Activated T-helper 1 cell treated with anti-CD3 and anti-CD28 coated beads, Interleukin-12 subunit alpha, Interleukin-12 subunit beta, Interleukin-2, Interleukin-4 antibody, amounts not matched to agents 30 ng/mL and 10 ng/mL and 1 ng/mL, durations not matched to agents 14 hours and 24 hours and 36 hours (primary cell): ENCODE results near the gene CAMTA2. TPM values are rescaled to one million over a fixed set of nuclear protein-coding genes. Genes with fewer than 3 reads are reported as not detected.

Experiments used
- DNase-seq: peaks from one replicate; pipeline ENCODE4 v3.0.0; 2021; ENCODE audit warnings: low spot score
- H3K27ac Mint-ChIP-seq: one replicate; pipeline ENCODE4 v1.8.0; 2021; ENCODE audit warnings: mild to moderate bottlenecking, mixed read lengths
- H3K27me3 Mint-ChIP-seq: one replicate; pipeline ENCODE4 v1.8.0; 2022; ENCODE audit warnings: mild to moderate bottlenecking, moderate library complexity, mixed read lengths; ENCODE audit not compliant: insufficient read depth
- H3K36me3 Mint-ChIP-seq: one replicate; pipeline ENCODE4 v1.8.0; 2021; ENCODE audit warnings: low read depth, mixed read lengths
- H3K4me1 Mint-ChIP-seq: one replicate; pipeline ENCODE4 v1.8.0; 2021; ENCODE audit warnings: low read depth, mixed read lengths
- H3K4me3 Mint-ChIP-seq: one replicate; pipeline ENCODE4 v1.8.0; 2021; ENCODE audit warnings: mild to moderate bottlenecking, moderate library complexity, mixed read lengths
- H3K9me3 Mint-ChIP-seq: one replicate; pipeline ENCODE4 v1.8.0; 2021; ENCODE audit warnings: mixed read lengths
- intact Hi-C: fragments of 100-400 bp; cut with micrococcal nuclease; formaldehyde crosslinking; loops from one replicate; pipeline ENCODE4 v1.15.1; 2024
- total RNA-seq: library from RNA; stranded (reverse); gene quantifications from 2 replicates; pipeline ENCODE4 v1.2.3, GENCODE V29; 2022

Gene CAMTA2
- total RNA-seq, 1 donor from 2014 or later = 103 TPM

- Mint-ChIP-seq H3K4me3 (peak overlapping the region; percentile 100), H3K36me3 (peaks cover 48% of the 10 kb centered on the region)
Observed at GRCh38 chr17:4947010-4947410, 40.5 kb downstream of the CAMTA2 start.

GRCh38 chr17:4946312-4946976, 41.0 kb downstream of the CAMTA2 start:
- peak overlapping the region; percentile 94 for H3K27ac Mint-ChIP-seq
- H3K4me1 Mint-ChIP-seq = peaks cover 70% of the 10 kb centered on the region
- H3K4me3 Mint-ChIP-seq = peak overlapping the region; percentile 100
- no peak for DNase-seq
- intact Hi-C loops = loop anchor here (5.0 kb wide), 2 partner anchors 114 to 471 kb away; partner anchors contain the start of genes MINK1 and NUP88
- no peaks in the 10 kb centered on the region for H3K9me3 Mint-ChIP-seq
- peaks cover 2% of the 10 kb centered on the region for H3K27me3 Mint-ChIP-seq
- peaks cover 53% of the 10 kb centered on the region for H3K36me3 Mint-ChIP-seq

More at GRCh38 chr17:4947010-4947410, 40.5 kb downstream of the CAMTA2 start:
- intact Hi-C loops = loop anchor here (5.0 kb wide), 2 partner anchors 115 to 470 kb away; partner anchors contain the start of genes MINK1 and NUP88
- Mint-ChIP-seq H3K27me3 (peaks cover 2% of the 10 kb centered on the region), H3K4me1 (peaks cover 65% of the 10 kb centered on the region), H3K9me3 (no peaks in the 10 kb centered on the region), H3K27ac (peak overlapping the region; percentile 94)
- DNase-seq = no peak

- peaks cover 70% of the 10 kb centered on the region for H3K4me1 Mint-ChIP-seq
- no peaks in the 10 kb centered on the region for H3K9me3 Mint-ChIP-seq
- peak overlapping the region; percentile 100 for H3K4me3 Mint-ChIP-seq
- peaks cover 2% of the 10 kb centered on the region for H3K27me3 Mint-ChIP-seq
- H3K27ac Mint-ChIP-seq = peak overlapping the region; percentile 94
- intact Hi-C loops = loop anchor here (5.0 kb wide), 2 partner anchors 114 to 471 kb away; partner anchors contain the start of genes MINK1 and NUP88
- peaks cover 56% of the 10 kb centered on the region for H3K36me3 Mint-ChIP-seq
- DNase-seq = no peak
Observed at GRCh38 chr17:4945944-4946280, 41.6 kb downstream of the CAMTA2 start.

GRCh38 chr17:4945176-4945943, 42.1 kb downstream of the CAMTA2 start:
- Mint-ChIP-seq H3K36me3 (peaks cover 58% of the 10 kb centered on the region), H3K4me3 (peak overlapping the region; percentile 100), H3K27me3 (peaks cover 2% of the 10 kb centered on the region), H3K9me3 (no peaks in the 10 kb centered on the region), H3K4me1 (peaks cover 66% of the 10 kb centered on the region), H3K27ac (peak overlapping the region; percentile 94)
- intact Hi-C loops = loop anchor here (5.0 kb wide), 2 partner anchors 113 to 472 kb away; partner anchors contain the start of genes MINK1 and NUP88
- DNase-seq = peak; percentile 79

GRCh38 chr17:4944554-4945175, 42.8 kb downstream of the CAMTA2 start:
- Mint-ChIP-seq H3K36me3 (peaks cover 61% of the 10 kb centered on the region), H3K4me3 (peak overlapping the region; percentile 100), H3K27ac (peak overlapping the region; percentile 94), H3K4me1 (peaks cover 63% of the 10 kb centered on the region), H3K27me3 (peaks cover 2% of the 10 kb centered on the region), H3K9me3 (no peaks in the 10 kb centered on the region)
- intact Hi-C loops = loop anchor here (5.0 kb wide), 3 partner anchors 112 to 577 kb away; partner anchors contain the start of genes MINK1, NUP88 and UBE2G1
- no peak for DNase-seq

- Mint-ChIP-seq H3K27me3 (peaks cover 2% of the 10 kb centered on the region), H3K36me3 (peaks cover 62% of the 10 kb centered on the region), H3K4me3 (peak overlapping the region; percentile 100), H3K27ac (peak overlapping the region; percentile 94), H3K4me1 (peaks cover 64% of the 10 kb centered on the region), H3K9me3 (no peaks in the 10 kb centered on the region)
- peak; percentile 66 for DNase-seq
- intact Hi-C loops = loop anchor here (5.0 kb wide), 1 partner anchor 577 kb away; the partner anchor contains the start of gene UBE2G1
Observed at GRCh38 chr17:4944163-4944553, 43.3 kb downstream of the CAMTA2 start.

- Mint-ChIP-seq H3K36me3 (peaks cover 69% of the 10 kb centered on the region), H3K9me3 (no peaks in the 10 kb centered on the region), H3K4me1 (peaks cover 70% of the 10 kb centered on the region), H3K27me3 (peaks cover 2% of the 10 kb centered on the region), H3K4me3 (peak overlapping the region; percentile 100), H3K27ac (peak overlapping the region; percentile 53)
- intact Hi-C loops = loop anchor here (5.0 kb wide), 1 partner anchor 576 kb away; the partner anchor contains the start of gene UBE2G1
- no peak for DNase-seq
Observed at GRCh38 chr17:4942760-4943508, 44.5 kb downstream of the CAMTA2 start.

GRCh38 chr17:4941319-4941610, 46.2 kb downstream of the CAMTA2 start:
- intact Hi-C loops = loop anchor here (2.0 to 5.0 kb wide), 3 partner anchors 56 to 574 kb away; partner anchors contain the start of genes INCA1, KIF1C, MED11 and UBE2G1
- H3K4me3 Mint-ChIP-seq = peak overlapping the region; percentile 100
- no peaks in the 10 kb centered on the region for H3K9me3 Mint-ChIP-seq
- no peak for DNase-seq
- H3K4me1 Mint-ChIP-seq = peaks cover 63% of the 10 kb centered on the region
- H3K27me3 Mint-ChIP-seq = no peaks in the 10 kb centered on the region
- peak overlapping the region; percentile 94 for H3K27ac Mint-ChIP-seq
- peaks cover 63% of the 10 kb centered on the region for H3K36me3 Mint-ChIP-seq

GRCh38 chr17:4940555-4941318, 46.7 kb downstream of the CAMTA2 start:
- H3K27me3 Mint-ChIP-seq = no peaks in the 10 kb centered on the region
- H3K9me3 Mint-ChIP-seq = no peaks in the 10 kb centered on the region
- peak overlapping the region; percentile 100 for H3K4me3 Mint-ChIP-seq
- DNase-seq = peak; percentile 56
- H3K36me3 Mint-ChIP-seq = peaks cover 62% of the 10 kb centered on the region
- H3K4me1 Mint-ChIP-seq = peaks cover 63% of the 10 kb centered on the region
- intact Hi-C loops = loop anchor here (1.0 to 5.0 kb wide), 9 partner anchors 8 to 573 kb away; partner anchors contain the start of genes C17orf107, INCA1, KIF1C and MED11
- peak overlapping the region; percentile 94 for H3K27ac Mint-ChIP-seq

- peak within 1 kb of the TSS; percentile 94 for H3K27ac Mint-ChIP-seq
- H3K36me3 Mint-ChIP-seq = peaks cover 54% of the 10 kb centered on the region
- no peaks in the 10 kb centered on the region for H3K27me3 Mint-ChIP-seq
- peak; percentile 98 for DNase-seq
- H3K4me3 Mint-ChIP-seq = peak within 1 kb of the TSS; percentile 100
- intact Hi-C loops = loop anchor here (1.0 to 5.0 kb wide), 9 partner anchors 8 to 573 kb away; partner anchors contain the start of genes C17orf107, INCA1, KIF1C and MED11
- no peaks in the 10 kb centered on the region for H3K9me3 Mint-ChIP-seq
- H3K4me1 Mint-ChIP-seq = peaks cover 56% of the 10 kb centered on the region
Observed at GRCh38 chr17:4939796-4940554, 47.5 kb downstream of the CAMTA2 start, which contains the start of the genes RNF167 and SLC25A11. TSS of gene RNF167 (plus strand) at chr17:4940268. CDS start at chr17:4940910, 642 bp downstream. TSS of gene SLC25A11 (minus strand) at chr17:4940046. CDS start at chr17:4939910, 136 bp downstream.

GRCh38 chr17:4939546-4939795, 48.0 kb downstream of the CAMTA2 start:
- H3K4me1 Mint-ChIP-seq = peaks cover 54% of the 10 kb centered on the region
- intact Hi-C loops = no loop called here
- peak overlapping the region; percentile 87 for H3K27ac Mint-ChIP-seq
- H3K36me3 Mint-ChIP-seq = peaks cover 50% of the 10 kb centered on the region
- H3K4me3 Mint-ChIP-seq = peak overlapping the region; percentile 100
- no peaks in the 10 kb centered on the region for H3K27me3 Mint-ChIP-seq
- no peaks in the 10 kb centered on the region for H3K9me3 Mint-ChIP-seq
- no peak for DNase-seq
